GM19328 (cell line): ENCODE data around the gene CLCN2.

Experiments used
- ATAC-seq: cut with Tn5 transposase; IDR thresholded peaks from one replicate; pipeline ENCODE4 v1.9.1; 2021; ENCODE audit warnings: mild to moderate bottlenecking, moderate library complexity; ENCODE audit not compliant: unreplicated experiment

CLCN2 gene

GRCh38 chr3:184332370-184333090 is 28.9 kb downstream of the CLCN2 start:
- no peak for ATAC-seq

- ATAC-seq: no peak
These were observed 32.9 kb downstream of the CLCN2 start for GRCh38 chr3:184328516-184328915.

- ATAC-seq: no peak
These were observed 34.2 kb downstream of the CLCN2 start for GRCh38 chr3:184327171-184327570.

GRCh38 chr3:184325715-184326369 is 35.6 kb downstream of the CLCN2 start:
- ATAC-seq: no peak

GRCh38 chr3:184325269-184325668 is 36.1 kb downstream of the CLCN2 start:
- ATAC-seq: no peak

DNA sequence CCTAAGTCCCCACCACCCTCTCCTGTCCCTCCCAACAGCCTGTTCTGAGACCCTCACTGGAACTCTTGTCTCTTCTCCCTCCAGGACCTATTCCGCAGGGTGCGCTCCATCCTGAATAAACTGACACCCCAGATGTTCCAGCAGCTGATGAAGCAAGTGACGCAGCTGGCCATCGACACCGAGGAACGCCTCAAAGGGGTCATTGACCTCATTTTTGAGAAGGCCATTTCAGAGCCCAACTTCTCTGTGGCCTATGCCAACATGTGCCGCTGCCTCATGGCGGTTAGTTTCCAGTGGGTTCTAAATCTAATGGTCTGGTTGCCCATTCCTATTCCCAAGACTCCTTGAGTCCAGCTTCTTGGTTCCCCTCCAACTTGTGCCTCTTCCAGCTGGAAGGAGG is 37.7 kb downstream of the CLCN2 start:
- ATAC-seq: no peak

DNA sequence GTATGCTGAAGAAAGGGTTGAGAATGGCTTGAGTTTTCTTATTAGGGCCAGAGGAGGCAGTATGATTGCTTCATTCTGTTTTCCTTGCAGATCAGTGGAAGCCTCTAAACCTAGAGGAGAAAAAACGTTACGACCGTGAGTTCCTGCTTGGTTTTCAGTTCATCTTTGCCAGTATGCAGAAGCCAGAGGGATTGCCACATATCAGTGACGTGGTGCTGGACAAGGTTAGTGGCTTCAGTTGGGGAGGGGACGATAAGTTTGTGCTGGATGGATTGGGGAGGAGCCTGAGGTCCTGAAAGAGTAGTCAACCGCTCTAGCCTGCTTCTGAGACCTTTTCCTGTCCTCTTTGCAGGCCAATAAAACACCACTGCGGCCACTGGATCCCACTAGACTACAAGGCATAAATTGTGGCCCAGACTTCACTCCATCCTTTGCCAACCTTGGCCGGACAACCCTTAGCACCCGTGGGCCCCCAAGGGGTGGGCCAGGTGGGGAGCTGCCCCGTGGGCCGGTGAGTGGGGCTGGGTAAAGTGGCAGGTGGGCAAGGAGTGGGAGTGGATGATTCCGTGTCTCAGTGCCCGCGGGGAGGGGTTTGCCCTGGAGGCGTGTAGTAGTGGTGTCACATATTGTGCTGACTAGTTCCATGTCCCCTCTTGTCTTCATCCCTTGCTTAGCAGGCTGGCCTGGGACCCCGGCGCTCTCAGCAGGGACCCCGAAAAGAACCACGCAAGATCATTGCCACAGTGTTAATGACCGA is 38.5 kb downstream of the CLCN2 start:
- ATAC-seq: no peak

- no peak for ATAC-seq
These were observed 39.7 kb downstream of the CLCN2 start for GRCh38 chr3:184321666-184322065.

DNA sequence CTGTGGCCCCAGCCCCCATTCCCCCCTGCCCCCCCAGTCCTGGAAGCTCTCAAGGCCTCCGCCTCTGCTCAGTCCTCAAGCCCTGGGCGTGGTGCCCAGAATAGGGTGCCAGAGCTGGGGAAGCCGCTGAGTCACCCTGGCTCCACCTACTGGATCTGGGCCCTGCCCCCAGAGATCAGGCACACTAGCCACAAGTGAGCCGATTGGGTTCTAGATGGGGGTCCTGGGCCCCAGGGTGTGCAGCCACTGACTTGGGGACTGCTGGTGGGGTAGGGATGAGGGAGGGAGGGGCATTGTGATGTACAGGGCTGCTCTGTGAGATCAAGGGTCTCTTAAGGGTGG is 41.3 kb downstream of the CLCN2 start:
- ATAC-seq: no peak

- no peak for ATAC-seq
These were observed 44.2 kb downstream of the CLCN2 start for GRCh38 chr3:184317201-184317600.

DNA sequence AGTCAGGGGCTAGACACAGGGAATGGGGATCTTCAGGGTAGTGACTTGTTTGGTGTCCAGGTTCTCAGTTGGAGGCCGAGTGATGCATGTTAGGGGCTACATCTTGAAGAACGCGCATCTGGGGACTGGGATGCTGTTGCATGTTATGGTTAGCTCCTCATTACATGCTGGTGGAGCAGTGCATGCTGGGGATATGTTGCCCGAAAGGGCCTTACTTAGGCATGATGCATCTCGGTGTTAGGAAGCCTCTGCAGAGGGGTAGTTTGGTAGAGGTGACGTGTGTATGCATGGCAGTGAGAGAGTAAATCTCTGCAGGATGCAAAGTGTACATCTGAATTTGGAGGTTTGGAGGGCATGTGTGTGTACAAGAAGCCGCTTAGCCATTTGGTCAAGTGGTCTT is 44.6 kb downstream of the CLCN2 start:
- ATAC-seq: no peak

DNA sequence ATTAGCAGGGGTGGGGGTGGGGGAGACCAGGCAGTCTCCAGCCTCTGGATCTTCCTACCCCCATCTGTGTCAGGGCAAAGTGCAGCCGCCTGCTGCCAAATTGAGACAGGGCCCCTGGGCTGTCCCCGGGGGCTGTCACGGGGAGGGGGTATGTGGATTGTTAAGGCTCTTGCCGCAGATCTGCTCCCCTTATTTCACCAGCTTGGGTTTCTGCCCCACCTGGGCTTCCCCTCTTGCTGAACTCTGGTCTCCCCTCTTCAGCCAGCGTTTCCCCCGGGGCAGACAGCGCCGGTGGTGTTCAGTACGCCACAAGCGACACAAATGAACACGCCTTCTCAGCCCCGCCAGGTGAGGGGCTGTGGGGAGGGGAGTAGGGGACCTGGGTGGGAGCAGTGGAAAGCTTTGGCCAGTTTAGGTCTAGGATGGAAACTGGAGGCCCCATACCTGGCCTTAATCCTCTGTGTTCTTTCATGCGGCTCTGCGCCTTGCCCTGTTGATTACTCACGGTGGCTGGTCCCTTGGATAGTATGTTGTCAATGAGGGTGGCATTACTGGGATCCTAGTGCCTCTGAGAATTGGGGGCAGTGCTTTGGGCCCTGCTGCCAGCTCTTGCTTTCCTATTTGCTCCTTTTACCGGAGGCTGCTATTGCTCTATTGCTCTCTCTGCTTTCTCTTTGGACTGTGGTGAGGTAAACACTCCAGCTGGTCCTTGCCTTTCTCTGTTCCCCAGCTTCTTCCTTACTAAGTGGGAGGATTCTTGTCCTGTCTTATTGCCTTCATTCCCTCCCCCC is 45.3 kb downstream of the CLCN2 start:
- ATAC-seq: no peak

DNA sequence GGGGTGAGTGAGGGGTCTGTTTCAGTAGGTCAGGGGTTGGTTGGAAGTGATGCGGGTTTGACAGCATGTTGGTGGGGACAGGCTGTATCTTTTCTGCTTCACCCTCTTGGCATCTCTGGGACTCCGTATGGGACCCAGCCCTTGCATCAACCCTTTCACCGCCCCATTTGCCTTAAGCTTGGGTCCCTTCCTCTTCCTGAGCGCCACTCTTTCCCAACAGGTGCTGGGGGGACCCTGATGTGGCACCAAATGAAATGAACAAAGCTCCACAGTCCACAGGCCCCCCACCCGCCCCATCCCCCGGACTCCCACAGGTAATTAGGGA is 45.9 kb downstream of the CLCN2 start:
- no peak for ATAC-seq

DNA sequence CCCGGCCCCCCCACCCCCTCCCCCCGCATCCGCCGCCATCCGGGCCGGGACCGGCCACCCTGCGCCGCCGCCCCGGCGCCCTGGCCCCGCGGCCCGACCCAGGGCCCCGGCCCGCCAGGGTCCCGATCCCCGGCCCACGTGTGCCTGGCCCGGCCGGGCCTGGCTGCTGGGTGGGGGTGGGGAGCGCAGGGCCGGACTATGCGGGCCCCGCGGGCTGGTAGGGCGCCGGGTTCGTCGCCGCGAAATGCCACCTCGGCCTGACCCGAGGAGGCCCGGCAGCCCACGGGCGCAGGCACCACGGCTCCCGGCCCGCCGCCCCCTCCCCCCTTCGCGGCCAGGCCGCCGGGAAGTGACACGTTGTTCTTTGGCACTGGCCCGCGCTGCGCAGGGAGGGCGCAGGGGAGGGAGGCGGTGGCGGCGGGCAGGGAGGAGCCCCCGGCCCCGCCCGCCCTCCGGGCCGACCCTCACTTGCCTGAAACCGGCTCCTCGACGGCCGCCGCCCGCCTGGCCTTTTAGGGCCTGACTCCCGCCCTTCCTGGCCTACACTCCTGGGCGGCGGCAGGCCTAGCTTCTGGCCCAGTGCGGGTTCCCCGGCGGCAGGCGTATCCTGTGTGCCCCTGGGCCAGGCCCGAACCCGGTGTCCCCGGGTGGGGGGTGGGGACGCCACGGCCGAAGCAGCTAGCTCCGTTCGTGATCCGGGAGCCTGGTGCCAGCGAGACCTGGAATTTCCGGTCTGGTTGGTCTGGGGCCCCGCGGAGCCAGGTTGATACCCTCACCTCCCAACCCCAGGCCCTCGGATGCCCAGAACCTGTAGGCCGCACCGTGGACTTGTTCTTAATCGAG is 46.5 kb downstream of the CLCN2 start:
- ATAC-seq: peak; percentile 41

GRCh38 chr3:184314363-184314699 is 47.1 kb downstream of the CLCN2 start, which contains the start of gene EIF4G1:
Gene EIF4G1 (plus strand): TSS chr3:184314606. CDS start chr3:184315797, 1,191 bp downstream.
- peak; percentile 81 for ATAC-seq

DNA sequence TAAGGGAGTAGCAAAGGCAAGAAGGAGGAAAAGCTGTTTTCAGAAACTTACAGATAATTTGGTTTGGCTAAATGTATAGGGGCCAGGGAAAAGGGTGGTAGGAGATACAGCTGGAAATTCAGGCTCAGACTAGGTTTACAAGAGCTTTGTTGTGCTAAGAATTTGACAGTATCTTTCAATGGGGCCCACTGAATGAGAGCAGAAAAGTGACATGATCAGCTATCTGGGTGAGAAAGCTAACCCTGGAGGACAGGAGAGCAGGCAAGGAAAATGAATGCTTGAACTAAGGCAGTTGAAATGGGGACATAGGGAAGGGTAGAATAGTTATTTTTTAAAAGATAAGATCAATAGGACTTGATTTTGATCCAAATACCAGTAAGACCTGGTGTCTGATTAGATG is 49.8 kb downstream of the CLCN2 start:
- ATAC-seq: no peak

DNA sequence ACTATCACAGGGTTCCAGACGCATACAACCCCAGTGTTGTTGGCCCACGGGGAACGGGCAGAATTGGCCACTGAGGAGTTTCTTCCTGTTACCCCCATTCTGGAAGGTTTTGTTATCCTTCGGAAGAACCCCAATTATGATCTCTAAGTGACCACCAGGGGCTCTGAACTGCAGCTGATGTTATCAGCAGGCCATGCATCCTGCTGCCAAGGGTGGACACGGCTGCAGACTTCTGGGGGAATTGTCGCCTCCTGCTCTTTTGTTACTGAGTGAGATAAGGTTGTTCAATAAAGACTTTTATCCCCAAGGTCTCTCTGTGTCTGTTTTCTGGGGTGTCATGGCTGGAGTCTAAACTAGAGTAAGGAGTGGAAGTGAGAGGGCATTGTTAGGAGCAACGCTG is 52.7 kb downstream of the CLCN2 start:
- ATAC-seq: no peak

- ATAC-seq: no peak
These were observed 53.5 kb downstream of the CLCN2 start for GRCh38 chr3:184307915-184308314.

GRCh38 chr3:184306341-184306972 is 54.9 kb downstream of the CLCN2 start:
- ATAC-seq: no peak

- ATAC-seq: no peak
These were observed 55.8 kb downstream of the CLCN2 start for GRCh38 chr3:184305577-184305976.
